ENCODE measurements around the gene TSR3.

TSR3 gene

GRCh38 chr16:1390239-1390779 is 38.6 kb upstream of the TSR3 start:
- no peaks in the 10 kb centered on the region for H3K9me3 ChIP-seq (ENCODE audit: control insufficient read depth, insufficient read depth, low read length)
- no peak for DNase-seq (ENCODE audit: low read depth, low spot score)
- H3K27ac ChIP-seq (ENCODE audit: low read length) = no peak overlapping the region
- H3K4me1 ChIP-seq (ENCODE audit: control insufficient read depth, insufficient read depth, low read length) = no peaks in the 10 kb centered on the region
- H3K36me3 ChIP-seq (ENCODE audit: control insufficient read depth, insufficient read depth, low read length) = peaks cover 6% of the 10 kb centered on the region
- no peak overlapping the region for H3K4me3 ChIP-seq (ENCODE audit: low read length)
- no CpG with 5 or more reads among the region's 28 CpGs for WGBS (ENCODE audit: insufficient coverage, insufficient read length)
- H3K27me3 ChIP-seq (ENCODE audit: control insufficient read depth, insufficient read depth, low read length) = no peaks in the 10 kb centered on the region

- H3K4me3 ChIP-seq (ENCODE audit: low read length) = no peak overlapping the region
- WGBS (ENCODE audit: insufficient coverage, insufficient read length) = no CpG with 5 or more reads among the region's 7 CpGs
- no peaks in the 10 kb centered on the region for H3K27me3 ChIP-seq (ENCODE audit: control insufficient read depth, insufficient read depth, low read length)
- peaks cover 6% of the 10 kb centered on the region for H3K36me3 ChIP-seq (ENCODE audit: control insufficient read depth, insufficient read depth, low read length)
- no peak overlapping the region for H3K27ac ChIP-seq (ENCODE audit: low read length)
- H3K4me1 ChIP-seq (ENCODE audit: control insufficient read depth, insufficient read depth, low read length) = no peaks in the 10 kb centered on the region
- no peaks in the 10 kb centered on the region for H3K9me3 ChIP-seq (ENCODE audit: control insufficient read depth, insufficient read depth, low read length)
- DNase-seq (ENCODE audit: low read depth, low spot score) = no peak
Observed at GRCh38 chr16:1389762-1390161, 38.1 kb upstream of the TSR3 start.

GRCh38 chr16:1387331-1387730 is 35.7 kb upstream of the TSR3 start:
- no peak for DNase-seq (ENCODE audit: low read depth, low spot score)
- Histone ChIP-seq H3K4me3 (ENCODE audit: low read length) (no peak overlapping the region), H3K27me3 (ENCODE audit: control insufficient read depth, insufficient read depth, low read length) (no peaks in the 10 kb centered on the region), H3K36me3 (ENCODE audit: control insufficient read depth, insufficient read depth, low read length) (no peaks in the 10 kb centered on the region), H3K27ac (ENCODE audit: low read length) (no peak overlapping the region), H3K4me1 (ENCODE audit: control insufficient read depth, insufficient read depth, low read length) (no peaks in the 10 kb centered on the region), H3K9me3 (ENCODE audit: control insufficient read depth, insufficient read depth, low read length) (no peaks in the 10 kb centered on the region)
- no CpG with 5 or more reads among the region's 16 CpGs for WGBS (ENCODE audit: insufficient coverage, insufficient read length)

DNA sequence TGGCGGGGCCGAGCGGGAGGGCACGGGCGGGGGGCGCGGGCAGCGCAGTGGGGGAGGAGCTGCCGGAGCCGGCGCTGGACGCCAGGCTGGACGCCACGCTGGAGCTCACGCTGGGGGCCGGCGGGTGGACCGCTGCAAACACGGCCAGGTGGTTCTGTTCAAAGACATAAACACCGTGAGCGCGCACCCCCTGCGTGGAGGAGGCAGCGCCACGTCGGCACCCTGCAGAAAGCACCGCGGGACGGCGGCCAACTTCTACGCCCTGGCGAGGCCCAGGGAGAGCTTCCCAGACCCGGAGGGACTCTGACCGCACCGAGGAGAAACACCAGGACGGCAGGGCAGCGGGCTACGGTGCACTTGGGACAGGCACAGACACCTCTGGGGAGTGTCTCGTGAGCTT is 33.6 kb upstream of the TSR3 start:
- Histone ChIP-seq H3K9me3 (ENCODE audit: control insufficient read depth, insufficient read depth, low read length) (no peaks in the 10 kb centered on the region), H3K27me3 (ENCODE audit: control insufficient read depth, insufficient read depth, low read length) (no peaks in the 10 kb centered on the region), H3K4me3 (ENCODE audit: low read length) (no peak overlapping the region), H3K27ac (ENCODE audit: low read length) (no peak overlapping the region), H3K4me1 (ENCODE audit: control insufficient read depth, insufficient read depth, low read length) (no peaks in the 10 kb centered on the region), H3K36me3 (ENCODE audit: control insufficient read depth, insufficient read depth, low read length) (no peaks in the 10 kb centered on the region)
- no peak for DNase-seq (ENCODE audit: low read depth, low spot score)
- no CpG with 5 or more reads among the region's 39 CpGs for WGBS (ENCODE audit: insufficient coverage, insufficient read length)

DNA sequence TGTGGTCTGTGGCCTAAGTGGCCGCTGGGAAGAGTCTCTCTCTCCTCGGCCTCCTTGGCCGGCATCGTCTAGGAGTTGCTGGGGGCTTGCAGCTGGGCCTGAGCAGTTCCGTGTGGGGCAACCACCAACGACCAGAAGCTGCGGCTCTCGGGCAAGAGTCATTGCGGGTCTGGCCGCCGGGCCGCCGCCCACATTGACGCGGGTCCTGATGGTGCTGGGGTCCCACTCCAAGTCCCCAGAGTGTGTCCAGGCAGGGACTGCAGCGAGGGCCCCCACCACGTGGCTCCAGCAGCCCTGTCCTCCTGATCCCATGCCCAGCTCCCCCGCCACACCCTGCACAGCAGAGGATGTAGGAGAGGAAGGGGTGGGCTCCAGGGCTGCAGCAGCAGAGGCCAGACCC is 31.9 kb upstream of the TSR3 start:
- Histone ChIP-seq H3K4me1 (ENCODE audit: control insufficient read depth, insufficient read depth, low read length) (no peaks in the 10 kb centered on the region; the same call in 1 of the 2 replicates), H3K9me3 (ENCODE audit: control insufficient read depth, insufficient read depth, low read length) (no peaks in the 10 kb centered on the region), H3K27ac (ENCODE audit: low read length) (no peak overlapping the region), H3K4me3 (ENCODE audit: low read length) (no peak overlapping the region), H3K36me3 (ENCODE audit: control insufficient read depth, insufficient read depth, low read length) (no peaks in the 10 kb centered on the region), H3K27me3 (ENCODE audit: control insufficient read depth, insufficient read depth, low read length) (no peaks in the 10 kb centered on the region)
- DNase-seq (ENCODE audit: low read depth, low spot score) = no peak
- WGBS (ENCODE audit: insufficient coverage, insufficient read length) = no CpG with 5 or more reads among the region's 18 CpGs

DNA sequence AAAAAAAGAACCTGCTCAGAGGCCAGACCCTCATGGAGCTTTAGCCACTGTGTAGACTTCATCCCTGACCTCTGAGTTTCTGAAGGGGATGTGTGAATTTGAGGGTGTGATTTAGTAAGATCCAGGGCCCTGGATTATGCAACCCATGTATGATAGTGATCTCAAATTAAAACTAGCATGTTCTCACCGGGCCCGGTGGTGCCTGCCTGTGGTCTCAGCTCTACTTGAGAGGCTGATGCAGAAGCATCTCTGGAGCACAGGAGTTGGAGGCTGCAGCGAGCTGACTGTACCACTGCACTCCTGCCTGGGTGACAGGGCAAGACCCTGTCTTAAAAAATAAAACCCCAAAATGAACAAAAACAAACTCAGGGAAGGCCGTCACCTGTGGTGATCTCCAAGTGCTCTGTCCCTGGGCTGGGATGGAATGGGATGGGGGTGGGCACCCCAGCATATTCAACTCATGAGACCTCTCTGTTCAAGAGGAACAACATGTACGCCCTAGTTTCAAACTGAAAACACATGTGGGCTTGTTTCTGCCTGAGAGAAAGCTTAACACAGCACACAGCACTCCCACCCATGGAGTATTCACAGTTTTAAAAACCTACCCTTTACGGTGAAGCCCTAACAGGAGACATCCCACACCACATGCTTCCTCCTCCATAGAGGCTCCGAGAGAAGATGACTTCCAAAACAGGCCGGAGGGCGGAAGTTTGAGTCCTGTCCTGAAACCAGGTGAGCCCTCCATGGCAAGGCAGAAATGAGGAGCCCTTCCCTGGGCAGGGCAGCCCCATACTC is 30.1 kb upstream of the TSR3 start:
- H3K36me3 ChIP-seq (ENCODE audit: control insufficient read depth, insufficient read depth, low read length) = no peaks in the 10 kb centered on the region
- DNase-seq (ENCODE audit: low read depth, low spot score) = no peak
- no peak overlapping the region for H3K27ac ChIP-seq (ENCODE audit: low read length)
- no peaks in the 10 kb centered on the region for H3K9me3 ChIP-seq (ENCODE audit: control insufficient read depth, insufficient read depth, low read length)
- no CpG with 5 or more reads among the region's 9 CpGs for WGBS (ENCODE audit: insufficient coverage, insufficient read length)
- H3K4me3 ChIP-seq (ENCODE audit: low read length) = no peak overlapping the region
- H3K4me1 ChIP-seq (ENCODE audit: control insufficient read depth, insufficient read depth, low read length) = no peaks in the 10 kb centered on the region; the same call in none of the 2 replicates
- H3K27me3 ChIP-seq (ENCODE audit: control insufficient read depth, insufficient read depth, low read length) = no peaks in the 10 kb centered on the region

DNA sequence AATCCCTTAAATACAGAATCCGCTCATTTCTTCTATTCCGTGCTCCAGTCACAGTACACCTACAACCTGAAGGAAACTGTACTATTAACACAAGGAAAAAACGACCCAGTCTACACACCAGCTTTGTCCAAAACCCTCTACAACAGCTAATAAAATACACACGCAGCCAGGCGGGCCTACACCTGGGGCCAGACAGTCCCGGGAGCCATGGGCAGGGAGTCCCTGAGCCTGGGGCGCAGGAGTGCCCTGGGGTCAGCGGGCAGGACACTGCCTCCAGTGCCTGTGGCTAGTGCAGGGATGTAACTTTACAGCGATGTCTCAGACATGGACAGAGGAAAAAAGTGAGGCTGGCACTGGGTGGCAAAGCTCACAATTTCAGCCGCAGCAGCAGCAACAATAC is 28.5 kb upstream of the TSR3 start:
- WGBS (ENCODE audit: insufficient coverage, insufficient read length) = no CpG with 5 or more reads among the region's 10 CpGs
- Histone ChIP-seq H3K27me3 (ENCODE audit: control insufficient read depth, insufficient read depth, low read length) (no peaks in the 10 kb centered on the region), H3K36me3 (ENCODE audit: control insufficient read depth, insufficient read depth, low read length) (no peaks in the 10 kb centered on the region; the same call in 1 of the 2 replicates), H3K27ac (ENCODE audit: low read length) (no peak overlapping the region), H3K4me1 (ENCODE audit: control insufficient read depth, insufficient read depth, low read length) (no peaks in the 10 kb centered on the region; the same call in none of the 2 replicates), H3K9me3 (ENCODE audit: control insufficient read depth, insufficient read depth, low read length) (no peaks in the 10 kb centered on the region), H3K4me3 (ENCODE audit: low read length) (peak overlapping the region; percentile 66; the same call in 1 of the 2 replicates)
- no peak for DNase-seq (ENCODE audit: low read depth, low spot score)

- H3K27ac ChIP-seq (ENCODE audit: low read length) = no peak overlapping the region
- no CpG with 5 or more reads among the region's 95 CpGs for WGBS (ENCODE audit: insufficient coverage, insufficient read length)
Observed at GRCh38 chr16:1379304-1380076, 27.8 kb upstream of the TSR3 start.

DNA sequence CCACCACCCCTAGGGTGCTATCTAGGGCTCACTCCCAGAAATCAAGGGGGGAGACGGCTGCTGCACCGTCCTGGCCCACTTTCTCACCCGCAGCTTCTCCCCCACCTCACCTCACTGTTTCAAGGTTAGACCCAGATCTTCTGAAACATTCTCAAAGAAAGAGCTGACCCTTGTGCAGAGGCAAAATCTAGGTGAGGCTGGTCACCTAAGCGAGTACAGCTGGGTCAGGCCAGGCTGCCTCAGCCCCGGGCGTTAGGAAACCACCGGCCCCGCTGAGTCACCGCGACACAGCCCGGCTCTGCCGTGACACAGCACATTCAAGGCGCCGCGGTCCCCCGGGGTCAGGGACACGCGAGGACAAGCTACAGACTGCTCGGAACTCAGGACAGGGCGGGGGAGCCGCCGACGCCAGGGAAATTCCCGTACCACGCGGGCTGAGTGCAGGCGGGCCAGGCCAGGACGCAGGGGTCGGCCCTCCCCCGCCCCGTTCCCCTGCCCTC is 27.2 kb upstream of the TSR3 start:
- no peak for DNase-seq (ENCODE audit: low read depth, low spot score)
- WGBS (ENCODE audit: insufficient coverage, insufficient read length) = no CpG with 5 or more reads among the region's 31 CpGs

More at GRCh38 chr16:1379304-1380076, 27.8 kb upstream of the TSR3 start:
- no peaks in the 10 kb centered on the region; the same call in 1 of the 2 replicates for H3K36me3 ChIP-seq (ENCODE audit: control insufficient read depth, insufficient read depth, low read length)
- peak overlapping the region; percentile 70 for H3K4me3 ChIP-seq (ENCODE audit: low read length)
- no peaks in the 10 kb centered on the region for H3K9me3 ChIP-seq (ENCODE audit: control insufficient read depth, insufficient read depth, low read length)
- no peak for DNase-seq (ENCODE audit: low read depth, low spot score)
- H3K4me1 ChIP-seq (ENCODE audit: control insufficient read depth, insufficient read depth, low read length) = no peaks in the 10 kb centered on the region; the same call in none of the 2 replicates
- no peaks in the 10 kb centered on the region for H3K27me3 ChIP-seq (ENCODE audit: control insufficient read depth, insufficient read depth, low read length)

GRCh38 chr16:1378087-1378803 is 26.6 kb upstream of the TSR3 start:
- H3K4me3 ChIP-seq (ENCODE audit: low read length) = peak overlapping the region; percentile 70; the same call in 1 of the 2 replicates
- H3K27ac ChIP-seq (ENCODE audit: low read length) = no peak overlapping the region
- H3K36me3 ChIP-seq (ENCODE audit: control insufficient read depth, insufficient read depth, low read length) = no peaks in the 10 kb centered on the region; the same call in 1 of the 2 replicates
- no peaks in the 10 kb centered on the region; the same call in none of the 2 replicates for H3K4me1 ChIP-seq (ENCODE audit: control insufficient read depth, insufficient read depth, low read length)
- no peaks in the 10 kb centered on the region for H3K9me3 ChIP-seq (ENCODE audit: control insufficient read depth, insufficient read depth, low read length)
- H3K27me3 ChIP-seq (ENCODE audit: control insufficient read depth, insufficient read depth, low read length) = no peaks in the 10 kb centered on the region
- WGBS (ENCODE audit: insufficient coverage, insufficient read length) = no CpG with 5 or more reads among the region's 25 CpGs
- no peak for DNase-seq (ENCODE audit: low read depth, low spot score)

More for the DNA sequence above, 27.2 kb upstream of the TSR3 start:
- Histone ChIP-seq H3K4me1 (ENCODE audit: control insufficient read depth, insufficient read depth, low read length) (no peaks in the 10 kb centered on the region; the same call in none of the 2 replicates), H3K36me3 (ENCODE audit: control insufficient read depth, insufficient read depth, low read length) (no peaks in the 10 kb centered on the region; the same call in 1 of the 2 replicates), H3K4me3 (ENCODE audit: low read length) (peak overlapping the region; percentile 70), H3K9me3 (ENCODE audit: control insufficient read depth, insufficient read depth, low read length) (no peaks in the 10 kb centered on the region), H3K27me3 (ENCODE audit: control insufficient read depth, insufficient read depth, low read length) (no peaks in the 10 kb centered on the region), H3K27ac (ENCODE audit: low read length) (no peak overlapping the region)
